Neuronal stem cell (in vitro differentiated cells): ENCODE data around the gene IBA57.

Source experiments
- DNase-seq: peaks from one replicate; pipeline ENCODE4 v3.0.0-alpha.2; 2013; ENCODE audit warnings: low spot score
- H2AFZ ChIP-seq: one replicate; pipeline ENCODE4 v1.6.1; 2013; ENCODE audit warnings: mild to moderate bottlenecking, low read length, inconsistent platforms
- H2AK5ac ChIP-seq: 2 replicates; pipeline ENCODE4 v1.6.1; 2013; ENCODE audit warnings: low read depth, mild to moderate bottlenecking, inconsistent platforms, low read length, moderate library complexity, mixed read lengths
- H2BK120ac ChIP-seq: 2 replicates; pipeline ENCODE4 v1.6.1; 2013; ENCODE audit warnings: low read depth, mild to moderate bottlenecking, inconsistent platforms, low read length, moderate library complexity, mixed read lengths
- H2BK12ac ChIP-seq: one replicate; pipeline ENCODE4 v1.6.1; 2013; ENCODE audit warnings: low read length, inconsistent platforms
- H2BK15ac ChIP-seq: 2 replicates; pipeline ENCODE4 v1.6.1; 2013; ENCODE audit warnings: mild to moderate bottlenecking, low read length, inconsistent platforms, mixed read lengths
- H2BK5ac ChIP-seq: one replicate; pipeline ENCODE4 v1.6.1; 2013; ENCODE audit warnings: inconsistent platforms, mild to moderate bottlenecking, low read length, moderate library complexity
- H3K14ac ChIP-seq: one replicate; pipeline ENCODE4 v1.6.1; 2013; ENCODE audit warnings: low read length, inconsistent platforms
- H3K18ac ChIP-seq: 2 replicates; pipeline ENCODE4 v1.6.1; 2013; ENCODE audit warnings: low read length, inconsistent platforms
- H3K23ac ChIP-seq: 2 replicates; pipeline ENCODE4 v1.6.1; 2013; ENCODE audit warnings: low read depth, mild to moderate bottlenecking, mixed read lengths, low read length, inconsistent platforms; ENCODE audit not compliant: poor library complexity
- H3K27ac ChIP-seq: replicated peaks from 3 replicates; pipeline ENCODE4 v1.5.1; 2013; ENCODE audit warnings: low read length, inconsistent platforms
- H3K27me3 ChIP-seq, 3 experiments: 2 replicates each; pipeline ENCODE4 v1.6.1; 2013; ENCODE audit warnings: low read length in 3 of 3, mild to moderate bottlenecking in 2 of 3, inconsistent platforms in 1 of 3, low read depth in 1 of 3, mixed read lengths in 1 of 3, moderate library complexity in 1 of 3; ENCODE audit not compliant: control insufficient read depth in 3 of 3, insufficient read depth in 3 of 3
- H3K36me3 ChIP-seq, 2 donors: replicated peaks in 1 of 2; 2 replicates each; pipeline ENCODE4 v1.6.1; 2013; ENCODE audit warnings: low read length in 2 of 2; ENCODE audit not compliant: control insufficient read depth in 2 of 2, insufficient read depth in 2 of 2
- H3K4ac ChIP-seq: 2 replicates; pipeline ENCODE4 v1.6.1; 2013; ENCODE audit warnings: inconsistent platforms, mild to moderate bottlenecking, low read length, moderate library complexity
- H3K4me1 ChIP-seq, 2 donors: 1 replicate in 1 of 2; 2 replicates in 1 of 2; pipeline ENCODE4 v1.6.1; 2013; ENCODE audit warnings: low read length in 2 of 2, low read depth in 1 of 2; ENCODE audit not compliant: control insufficient read depth in 2 of 2, insufficient read depth in 1 of 2
- H3K4me2 ChIP-seq: one replicate; pipeline ENCODE4 v1.6.1; 2013; ENCODE audit warnings: mild to moderate bottlenecking, low read length, inconsistent platforms; ENCODE audit not compliant: insufficient read depth, poor library complexity, severe bottlenecking
- H3K4me3 ChIP-seq, 2 donors: 2 replicates each; pipeline ENCODE4 v1.5.1; 2013; ENCODE audit warnings: low read length in 2 of 2, mild to moderate bottlenecking in 2 of 2, inconsistent platforms in 1 of 2, moderate library complexity in 1 of 2
- H3K79me1 ChIP-seq: one replicate; pipeline ENCODE4 v1.6.1; 2013; ENCODE audit warnings: low read depth, mild to moderate bottlenecking, inconsistent platforms, low read length, moderate library complexity
- H3K9ac ChIP-seq: one replicate; pipeline ENCODE4 v1.6.1; 2013; ENCODE audit warnings: mild to moderate bottlenecking, low read depth, low read length, inconsistent platforms; ENCODE audit not compliant: poor library complexity
- H3K9me3 ChIP-seq, 2 donors: replicated peaks in 1 of 2; 2 replicates each; pipeline versions ENCODE3 to v1.6.1; 2013; ENCODE audit warnings: low read length in 2 of 2, mild to moderate bottlenecking in 2 of 2, inconsistent platforms in 1 of 2, low read depth in 1 of 2, mixed read lengths in 1 of 2, moderate library complexity in 1 of 2; ENCODE audit not compliant: control insufficient read depth in 2 of 2, insufficient read depth in 1 of 2
- H4K8ac ChIP-seq: one replicate; pipeline ENCODE4 v1.6.1; 2013; ENCODE audit warnings: low read depth, mild to moderate bottlenecking, inconsistent platforms, low read length, moderate library complexity
- H4K91ac ChIP-seq: one replicate; pipeline ENCODE4 v1.6.1; 2013; ENCODE audit warnings: low read length, low read depth, mild to moderate bottlenecking, inconsistent platforms; ENCODE audit not compliant: poor library complexity
- WGBS, 2 donors: extraction: QIAGEN DNeasy Blood & Tissue Kit; methylation state at CpG; one replicate each; pipeline ENCODE4 v1.1.7; 2013; ENCODE audit warnings: missing lambda C conversion rate in 2 of 2, mixed read lengths in 1 of 2; ENCODE audit not compliant: insufficient read length in 2 of 2, insufficient replicate concordance in 1 of 2; ENCODE audit errors: extremely low coverage in 2 of 2; 5-methylcytosine and 5-hydroxymethylcytosine counted together

IBA57 gene

DNA sequence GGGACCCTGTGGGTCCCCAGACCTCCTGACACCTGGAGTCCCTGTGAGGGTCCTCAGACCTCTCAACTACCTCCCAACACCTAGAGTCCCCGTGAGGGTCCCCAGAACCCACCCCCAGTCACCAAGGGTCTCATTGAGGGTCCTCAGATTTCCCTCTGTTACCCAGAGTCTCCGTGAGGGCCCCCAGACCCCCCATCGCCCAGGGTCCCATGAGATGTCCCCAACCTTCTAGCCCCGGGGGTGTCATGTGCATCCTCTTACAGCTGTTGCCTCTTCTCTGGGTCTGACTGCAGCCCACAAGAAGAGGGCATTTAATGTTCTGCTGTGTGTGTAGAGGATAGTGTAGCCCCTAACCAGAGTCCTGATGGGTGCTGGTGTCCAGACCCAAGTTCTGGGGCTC lies 17.8 kb upstream of the IBA57 start:
- Histone ChIP-seq H4K8ac (no peak overlapping the region), H2BK12ac (no peak overlapping the region), H2AFZ (no peak overlapping the region), H3K27ac (no peak overlapping the region), H2AK5ac (no peak overlapping the region), H3K79me1 (peaks cover 19% of the 10 kb centered on the region), H3K4ac (no peak overlapping the region), H3K4me1 (peaks cover 9 to 19% of the 10 kb centered on the region in 2 donors), H4K91ac (no peak overlapping the region), H2BK15ac (no peak overlapping the region), H3K4me3 (no peak overlapping the region), H3K23ac (no peak overlapping the region), H3K9me3 (no peaks in the 10 kb centered on the region), H3K14ac (no peak overlapping the region), H3K36me3 (peaks cover 0 to 41% of the 10 kb centered on the region in 2 donors), H3K9ac (no peak overlapping the region), H2BK5ac (peak overlapping the region; percentile 66), H3K27me3 (no peaks in the 10 kb centered on the region), H3K18ac (no peak overlapping the region), H2BK120ac (no peak overlapping the region), H3K4me2 (no peak overlapping the region)
- no CpG with 5 or more reads among the region's 4 CpGs for WGBS, 2 donors
- no peak for DNase-seq

DNA sequence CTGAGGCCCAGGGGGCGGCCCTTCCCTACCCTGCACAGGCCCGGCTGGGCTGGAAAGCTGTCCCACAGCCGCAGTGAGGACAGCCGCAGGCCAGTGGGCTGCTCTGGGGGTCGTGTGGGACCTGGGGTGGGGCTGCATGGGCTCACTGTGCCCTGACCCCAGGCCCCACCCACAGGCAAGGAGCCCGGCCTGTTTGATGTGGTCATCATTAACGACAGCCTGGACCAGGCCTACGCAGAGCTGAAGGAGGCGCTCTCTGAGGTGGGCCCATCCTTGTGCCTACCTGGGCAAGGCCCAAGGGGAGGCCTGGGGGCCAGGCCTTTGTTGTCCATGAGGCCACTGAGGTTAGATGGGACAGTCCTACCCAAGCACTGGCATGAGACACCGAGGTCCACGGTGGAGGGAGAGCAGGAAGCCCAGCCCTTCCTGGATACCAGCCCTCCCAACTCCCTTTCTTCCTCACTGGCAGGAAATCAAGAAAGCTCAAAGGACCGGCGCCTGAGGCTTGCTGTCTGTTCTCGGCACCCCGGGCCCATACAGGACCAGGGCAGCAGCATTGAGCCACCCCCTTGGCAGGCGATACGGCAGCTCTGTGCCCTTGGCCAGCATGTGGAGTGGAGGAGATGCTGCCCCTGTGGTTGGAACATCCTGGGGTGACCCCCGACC lies 17.3 kb upstream of the IBA57 start:
- H4K91ac ChIP-seq: no peak overlapping the region
- no peak for DNase-seq
- no peak overlapping the region for H2BK15ac ChIP-seq
- H3K79me1 ChIP-seq: peaks cover 19% of the 10 kb centered on the region
- H3K4me3 ChIP-seq: no peak overlapping the region
- no peaks in the 10 kb centered on the region for H3K9me3 ChIP-seq
- H3K27me3 ChIP-seq: no peaks in the 10 kb centered on the region
- no peak overlapping the region for H3K4me2 ChIP-seq
- H2BK12ac ChIP-seq: no peak overlapping the region
- no CpG with 5 or more reads among the region's 18 CpGs for WGBS, 2 donors
- peak overlapping the region; percentile 44 for H3K9ac ChIP-seq
- H2AFZ ChIP-seq: no peak overlapping the region
- peak overlapping the region; percentile 17 for H4K8ac ChIP-seq
- no peak overlapping the region for H3K27ac ChIP-seq
- no peak overlapping the region for H2BK120ac ChIP-seq
- H3K18ac ChIP-seq: no peak overlapping the region
- H2BK5ac ChIP-seq: peak overlapping the region; percentile 66
- H3K4ac ChIP-seq: no peak overlapping the region
- H3K14ac ChIP-seq: no peak overlapping the region
- H2AK5ac ChIP-seq: peak overlapping the region; percentile 76
- H3K4me1 ChIP-seq: peaks cover 9 to 19% of the 10 kb centered on the region in 2 donors
- peaks cover 0 to 37% of the 10 kb centered on the region in 2 donors for H3K36me3 ChIP-seq
- H3K23ac ChIP-seq: no peak overlapping the region

DNA sequence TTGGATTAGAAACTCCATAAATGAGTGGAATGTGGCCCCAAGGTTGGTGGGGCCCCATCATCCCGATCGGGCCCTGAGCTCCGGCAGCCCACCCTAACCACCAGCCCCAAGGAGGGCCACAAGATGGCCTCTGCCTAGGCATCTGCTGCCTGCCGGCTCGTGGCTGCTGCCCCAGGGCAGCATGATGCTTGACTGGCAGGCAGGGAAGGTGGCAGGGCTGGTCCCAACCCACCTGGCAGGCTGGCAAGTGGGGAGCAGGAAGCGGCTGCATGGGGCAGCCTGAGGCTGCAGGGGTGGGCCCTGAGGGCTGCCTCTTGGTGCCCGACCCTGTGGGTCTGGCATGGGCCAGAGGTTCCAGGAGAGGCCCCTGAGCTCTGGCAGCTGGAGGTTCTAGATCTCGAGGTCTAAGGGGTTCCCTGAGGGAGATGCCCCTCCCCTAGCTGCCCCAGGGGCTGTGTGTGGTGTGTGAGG lies 16.6 kb upstream of the IBA57 start:
- peak overlapping the region; percentile 66 for H2BK5ac ChIP-seq
- peak overlapping the region; percentile 61 for H3K27ac ChIP-seq
- no peak overlapping the region for H3K4me3 ChIP-seq
- peaks cover 0 to 37% of the 10 kb centered on the region in 2 donors for H3K36me3 ChIP-seq
- no peak overlapping the region for H2BK12ac ChIP-seq
- H3K18ac ChIP-seq: peak overlapping the region; percentile 94
- H3K14ac ChIP-seq: peak overlapping the region; percentile 2
- H3K23ac ChIP-seq: peak overlapping the region; percentile 34
- peaks cover 18% of the 10 kb centered on the region for H3K79me1 ChIP-seq
- peak overlapping the region; percentile 77 for H3K9ac ChIP-seq
- H3K27me3 ChIP-seq: no peaks in the 10 kb centered on the region
- H2BK15ac ChIP-seq: peak overlapping the region; percentile 54
- H2BK120ac ChIP-seq: no peak overlapping the region
- no peak for DNase-seq
- peak overlapping the region; percentile 88 for H2AK5ac ChIP-seq
- H2AFZ ChIP-seq: no peak overlapping the region
- H4K8ac ChIP-seq: no peak overlapping the region
- peak overlapping the region; percentile 24 for H4K91ac ChIP-seq
- H3K4ac ChIP-seq: peak overlapping the region; percentile 95
- H3K4me1 ChIP-seq: peaks cover 9 to 19% of the 10 kb centered on the region in 2 donors
- H3K4me2 ChIP-seq: peak overlapping the region; percentile 14
- H3K9me3 ChIP-seq: no peaks in the 10 kb centered on the region
- no CpG with 5 or more reads among the region's 8 CpGs for WGBS, 2 donors

DNA sequence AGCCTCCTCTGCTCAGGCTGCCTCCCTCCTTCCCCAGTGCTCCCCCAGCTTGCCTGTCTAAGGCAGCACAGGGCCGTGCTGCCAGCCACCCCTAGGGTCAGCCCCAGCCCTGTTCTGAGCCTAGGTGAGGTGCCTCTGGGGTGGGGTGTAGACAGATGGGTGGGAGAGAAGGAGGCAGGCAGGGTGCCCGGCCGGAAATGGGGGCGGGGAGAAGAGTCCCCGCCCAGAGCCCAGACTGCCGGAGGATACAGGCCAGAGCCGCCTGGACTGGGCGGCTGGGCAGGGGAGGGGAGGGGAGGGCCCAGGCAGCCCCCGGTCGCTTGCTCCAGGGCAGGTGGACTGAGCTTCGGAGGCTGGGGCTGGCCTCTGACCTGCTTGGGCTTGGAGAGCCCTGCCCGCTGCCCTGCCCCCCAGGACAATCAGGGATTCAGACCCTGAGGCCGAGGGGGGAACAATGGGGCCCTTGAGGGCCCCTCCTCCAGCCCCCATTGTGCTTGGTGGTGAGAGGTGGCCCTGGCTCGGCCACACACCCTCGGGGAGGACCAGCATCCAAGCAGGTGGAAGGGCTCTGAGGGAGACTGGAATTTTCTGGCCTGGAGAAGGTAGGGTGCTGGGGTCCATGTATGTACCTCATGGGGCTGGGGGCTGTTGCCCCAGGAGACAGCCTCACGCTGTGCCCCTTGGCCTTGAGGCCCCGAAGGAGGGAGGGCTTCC lies 16.0 kb upstream of the IBA57 start, which contains the start of gene GJC2:
TSS of gene GJC2 (plus strand) at position 525 of the 714 bp plus-strand sequence. CDS start 7,829 bp downstream, outside the sequence.
- peak within 1 kb of the TSS; percentile 61 for H3K27ac ChIP-seq
- H3K79me1 ChIP-seq: peaks cover 15% of the 10 kb centered on the region
- peaks cover 0 to 37% of the 10 kb centered on the region in 2 donors for H3K36me3 ChIP-seq
- no peak within 1 kb of the TSS for H4K8ac ChIP-seq
- H2BK12ac ChIP-seq: peak within 1 kb of the TSS; percentile 69
- peak within 1 kb of the TSS; percentile 2 for H3K14ac ChIP-seq
- peak within 1 kb of the TSS; percentile 88 for H2AK5ac ChIP-seq
- DNase-seq: no peak
- H2AFZ ChIP-seq: no peak within 1 kb of the TSS
- peak within 1 kb of the TSS; percentile 54 for H2BK15ac ChIP-seq
- H3K18ac ChIP-seq: peak within 1 kb of the TSS; percentile 94
- no peak within 1 kb of the TSS for H2BK120ac ChIP-seq
- no peaks in the 10 kb centered on the region for H3K27me3 ChIP-seq
- peak within 1 kb of the TSS; percentile 92 for H4K91ac ChIP-seq
- no peaks in the 10 kb centered on the region for H3K9me3 ChIP-seq
- peaks cover 9 to 19% of the 10 kb centered on the region in 2 donors for H3K4me1 ChIP-seq
- no CpG with 5 or more reads among the region's 17 CpGs for WGBS, 2 donors
- H2BK5ac ChIP-seq: peak within 1 kb of the TSS; percentile 66
- peak within 1 kb of the TSS; percentile 85 for H3K9ac ChIP-seq
- no peak within 1 kb of the TSS for H3K4me3 ChIP-seq
- peak within 1 kb of the TSS; percentile 14 for H3K4me2 ChIP-seq
- H3K4ac ChIP-seq: peak within 1 kb of the TSS; percentile 95
- H3K23ac ChIP-seq: peak within 1 kb of the TSS; percentile 60
